GM12878 (cell line): ENCODE data around the gene CRYL1. TPM values are rescaled to one million over a fixed set of nuclear protein-coding genes. Genes with fewer than 3 reads are reported as not detected.

ENCODE experiments used
- ATAC-seq: fragments of 200-7000 bp; cut with Tn5 transposase; 3 replicates; pipeline ENCODE4 v1.9.1; 2020; ENCODE audit warnings: mild to moderate bottlenecking, moderate library complexity
- BruUV-seq: library from RNA; stranded (reverse); fragments of 400-500 nt; replicated peaks from 2 replicates; lab custom pipeline; 2021; lab: Mats Ljungman, UMichigan
- CTCF ChIA-PET: fragments of 300-600 bp; sonication (Branson Sonifier 250); formaldehyde crosslinking; extraction: SDS; loops from one replicate; lab custom pipeline; 2021; ENCODE audit warnings: inconsistent platforms; lab: Yijun Ruan, JAX
- POLR2A ChIA-PET: fragments of 350-600 bp; formaldehyde crosslinking; extraction: SDS; loops from one replicate; lab custom pipeline; 2021; ENCODE audit warnings: inconsistent platforms; lab: Charles Lee
- RAD21 ChIA-PET: fragments of 300-600 bp; sonication (Branson Sonifier 250); formaldehyde crosslinking; loops from one replicate; lab custom pipeline; 2023; ENCODE audit warnings: antibody characterized with exemption; ENCODE audit not compliant: unreplicated experiment; lab: Charles Lee
- SMC1A ChIA-PET: fragments of 300-600 bp; sonication (Branson Sonifier 250); formaldehyde crosslinking; loops from one replicate; lab custom pipeline; 2023; ENCODE audit not compliant: unreplicated experiment, uncharacterized antibody; lab: Charles Lee
- DNase-seq: peaks from one replicate; pipeline ENCODE4 v3.0.0-alpha.2; 2011; ENCODE audit warnings: low read depth, low spot score
- FAIRE-seq: peaks from 3 replicates; lab custom pipeline; 2011; peaks lifted over from hg19 to GRCh38; lab: Jason Lieb, UNC
- H2AFZ ChIP-seq: 2 replicates; pipeline ENCODE4 v1.6.0; 2011; ENCODE audit warnings: low read depth, low read length, control low read depth; ENCODE audit not compliant: control insufficient read depth
- H3K27ac ChIP-seq: 2 replicates; pipeline ENCODE4 v1.5.1; 2011; ENCODE audit warnings: control low read depth; ENCODE audit not compliant: control insufficient read depth, insufficient read depth
- H3K27me3 ChIP-seq, 2 experiments: replicated peaks in 1 of 2; 2 replicates each; pipeline versions ENCODE4 v1.6.0 to v1.6.1; 2011; ENCODE audit warnings: low read length in 1 of 2; ENCODE audit not compliant: control insufficient read depth in 2 of 2, insufficient read depth in 2 of 2
- H3K36me3 ChIP-seq, 2 experiments: 2 replicates each; pipeline ENCODE4 v1.5.1; 2011; ENCODE audit warnings: low read length in 1 of 2; ENCODE audit not compliant: control insufficient read depth in 2 of 2, insufficient read depth in 2 of 2
- H3K4me1 ChIP-seq: 2 replicates; pipeline ENCODE4 v1.6.1; 2011; ENCODE audit warnings: mild to moderate bottlenecking, low read length, moderate library complexity, mixed read lengths; ENCODE audit not compliant: control insufficient read depth, insufficient read depth
- H3K4me2 ChIP-seq: 2 replicates; pipeline ENCODE4 v1.6.0; 2011; ENCODE audit warnings: control low read depth; ENCODE audit not compliant: control insufficient read depth, insufficient read depth
- H3K4me3 ChIP-seq: fragments of 200-600 bp; sonication (generic); 2 replicates; pipeline ENCODE4 v1.5.1; 2016
- H3K79me2 ChIP-seq: 2 replicates; pipeline ENCODE4 v1.6.0; 2011; ENCODE audit warnings: low read length; ENCODE audit not compliant: control insufficient read depth, insufficient read depth
- H3K9ac ChIP-seq: 2 replicates; pipeline ENCODE4 v1.8.0; 2011; ENCODE audit warnings: low read length, control low read depth, mixed read lengths; ENCODE audit not compliant: control insufficient read depth, insufficient read depth
- H3K9me3 ChIP-seq: replicated peaks from 3 replicates; pipeline ENCODE4 v1.5.1; 2011; ENCODE audit warnings: mild to moderate bottlenecking, low read length; ENCODE audit not compliant: control insufficient read depth, insufficient read depth
- H4K20me1 ChIP-seq: 2 replicates; pipeline ENCODE4 v1.6.0; 2011; ENCODE audit not compliant: control insufficient read depth, insufficient read depth
- BACH1 ChIP-seq: fragments of 450-650 bp; IDR thresholded peaks from 2 replicates; pipeline ENCODE4 v1.6.1; 2017; ENCODE audit warnings: mild to moderate bottlenecking, borderline replicate concordance
- CREM ChIP-seq: IDR thresholded peaks from 2 replicates; pipeline ENCODE4 v1.6.1; 2014; ENCODE audit warnings: antibody characterized with exemption, low read depth
- EP300 ChIP-seq, 2 experiments: fragments of 150-350 bp in 1 of 2; IDR thresholded peaks; 2 replicates each; pipeline ENCODE4 v1.6.1; 2011 to 2012; ENCODE audit warnings: low read depth in 2 of 2, low read length in 2 of 2, borderline replicate concordance in 1 of 2, improper control_type of control experiment in 1 of 2, inconsistent platforms in 1 of 2; ENCODE audit not compliant: control insufficient read depth in 1 of 2
- HDAC6 ChIP-seq: fragments of 200-600 bp; sonication (generic); IDR thresholded peaks from one replicate; pipeline ENCODE4 v1.8.0; 2017; ENCODE audit warnings: antibody characterized with exemption; ENCODE audit not compliant: unreplicated experiment
- POLR2AphosphoS2 ChIP-seq: IDR thresholded peaks from 2 replicates; pipeline ENCODE4 v1.6.1; 2011; ENCODE audit warnings: low read depth, mild to moderate bottlenecking, low read length, improper control_type of control experiment, moderate library complexity
- RCOR1 ChIP-seq: conservative IDR thresholded peaks from 2 replicates; pipeline ENCODE4 v1.6.1; 2012; ENCODE audit warnings: low read depth, low read length, improper control_type of control experiment
- SP1 ChIP-seq: IDR thresholded peaks from one replicate; pipeline ENCODE4 v1.6.1; 2011; ENCODE audit warnings: low read depth, low read length
- SREBF2 ChIP-seq: IDR thresholded peaks from 2 replicates; pipeline ENCODE4 v1.6.1; 2012; ENCODE audit warnings: mild to moderate bottlenecking, low read length
- STAT1 ChIP-seq: fragments of 450-650 bp; conservative IDR thresholded peaks from 2 replicates; pipeline ENCODE4 v1.6.1; 2014; ENCODE audit warnings: antibody characterized with exemption, mild to moderate bottlenecking
- WGBS: methylation state at CpG from one replicate; pipeline ENCODE4 v1.1.6; 2016; ENCODE audit warnings: low lambda C conversion rate; ENCODE audit not compliant: insufficient replicate concordance, insufficient coverage; ENCODE audit errors: missing lambda C conversion rate; 5-methylcytosine and 5-hydroxymethylcytosine counted together
- in situ Hi-C: fragments of 300-500 bp; cut with MboI; formaldehyde crosslinking; loops from 9 replicates; pipeline ENCODE4 v1.14.3; 2018; ENCODE audit warnings: mixed read lengths
- intact Hi-C: fragments of 100-400 bp; cut with micrococcal nuclease; formaldehyde crosslinking; loops from one replicate; pipeline ENCODE4 v1.14.2; 2022; ENCODE audit not compliant: unreplicated experiment
- polyA plus RNA-seq, 11 experiments: library from polyadenylated mRNA; depleted of rRNA in 4 of 11; unstranded in 6 of 11; stranded (reverse) in 5 of 11; fragments of >200 nt; fragmentation: Nextera tagmentation in 4 of 11; fragmentation: Illumina TruSeq in 1 of 11; extraction: Ambion mirVana in 4 of 11; extraction: Trizol in 1 of 11; gene quantifications; 1 replicate in 1 of 11; 2 replicates in 10 of 11; pipeline versions ENCODE4 v1.2.1 to v1.2.3, GENCODE V29; 2011 to 2016; ENCODE audit warnings: inconsistent platforms in 2 of 11, missing spikeins in 2 of 11, low read depth in 1 of 11
- total RNA-seq, 4 experiments: library from RNA; depleted of rRNA in 3 of 4; stranded (reverse); fragments of >200 nt in 3 of 4; fragmentation: Illumina TruSeq in 1 of 4; extraction: Trizol in 1 of 4; gene quantifications; 2 replicates each; pipeline versions ENCODE4 v1.2.1 to v1.2.3, GENCODE V29; 2013 to 2021
- TF ChIP-seq, protein P1 (sequence below), 3 experiments: IDR thresholded peaks in 2 of 3; conservative IDR thresholded peaks in 1 of 3; 2 replicates each; pipeline ENCODE4 v1.5.1; 2011; ENCODE audit warnings: low read depth in 3 of 3, low read length in 3 of 3, mild to moderate bottlenecking in 3 of 3, control low read depth in 2 of 3, moderate library complexity in 2 of 3, inconsistent platforms in 1 of 3, mixed read lengths in 1 of 3; ENCODE audit not compliant: control insufficient read depth in 2 of 3, insufficient read depth in 1 of 3; ENCODE audit errors: extremely low read depth in 1 of 3
- TF ChIP-seq, protein P2 (sequence below): fragments of 450-650 bp; conservative IDR thresholded peaks from 2 replicates; pipeline ENCODE4 v1.6.1; 2017; ENCODE audit warnings: mild to moderate bottlenecking, moderate library complexity
- TF ChIP-seq, protein P3 (sequence below): IDR thresholded peaks from 2 replicates; pipeline ENCODE4 v1.6.1; 2012; ENCODE audit warnings: low read length, inconsistent platforms
- TF ChIP-seq, protein P4 (sequence below): fragments of 450-650 bp; IDR thresholded peaks from 2 replicates; pipeline ENCODE4 v1.6.1; 2018; ENCODE audit warnings: mild to moderate bottlenecking, low read depth, moderate library complexity; ENCODE audit not compliant: partially characterized antibody
- TF ChIP-seq, protein P5 (sequence below): IDR thresholded peaks from 2 replicates; pipeline ENCODE4 v1.6.1; 2011; ENCODE audit warnings: mild to moderate bottlenecking, low read depth, low read length, moderate library complexity; ENCODE audit not compliant: insufficient replicate concordance

The CRYL1 gene
- total and polyA plus RNA-seq, 10 of the 15 experiments (the other 5 are each of a cell fraction or from before 2014, with no cell fraction given): 5.5 to 36.7 (median 12.2) TPM

DNA sequence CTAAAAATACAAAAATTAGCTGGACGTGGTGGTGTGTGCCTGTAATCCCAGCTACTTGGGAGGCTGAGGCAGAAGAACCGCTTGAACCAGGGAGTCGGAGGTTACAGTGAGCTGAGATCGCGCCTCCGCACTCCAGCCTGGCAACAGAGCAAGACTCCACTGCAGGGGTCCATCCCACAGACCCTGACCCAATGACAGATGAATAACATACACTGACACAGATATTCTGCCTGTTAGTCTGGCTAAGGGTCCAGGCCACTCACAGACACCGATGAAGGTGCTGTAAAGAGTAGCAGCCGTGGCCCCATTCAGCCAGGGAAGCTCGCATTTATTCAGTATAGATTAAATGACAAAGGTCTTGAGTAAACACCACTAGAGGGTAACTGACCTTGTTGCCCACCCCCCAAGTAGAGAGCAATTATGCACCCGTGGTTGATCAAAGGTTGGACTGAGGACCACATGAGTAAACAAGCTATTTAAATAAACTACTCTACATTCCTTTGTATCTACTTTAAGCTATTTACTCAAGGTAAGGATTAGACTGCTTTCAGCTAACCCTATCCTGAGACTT is 8.5 kb upstream of the CRYL1 start:
- Histone ChIP-seq H2AFZ (no peak overlapping the region), H3K4me3 (no peak overlapping the region), H4K20me1 (no peaks in the 10 kb centered on the region), H3K9ac (no peak overlapping the region), H3K79me2 (no peaks in the 10 kb centered on the region), H3K9me3 (no peaks in the 10 kb centered on the region; the same call in 2 of the 3 replicates), H3K4me1 (no peaks in the 10 kb centered on the region), H3K36me3 (no peaks in the 10 kb centered on the region), H3K27me3 (no peaks in the 10 kb centered on the region), H3K27ac (no peak overlapping the region), H3K4me2 (no peak overlapping the region)
- no peak for FAIRE-seq
- intact Hi-C loops (no loop called here), in situ Hi-C loops (no loop called here)
- DNase-seq: no peak
- ChIA-PET RAD21 (no interaction called here), POLR2A (no interaction called here), CTCF (interaction anchor here (1.4 kb wide), 1 partner anchor 10 kb away, joined by 5 read pairs; no protein-coding TSS in a partner anchor), SMC1A (no interaction called here)
- ATAC-seq: no peak
- WGBS: 79% methylated on average over 10 of the region's 10 CpGs
- no peak for TF ChIP-seq BACH1
- TF ChIP-seq, protein P1, sequence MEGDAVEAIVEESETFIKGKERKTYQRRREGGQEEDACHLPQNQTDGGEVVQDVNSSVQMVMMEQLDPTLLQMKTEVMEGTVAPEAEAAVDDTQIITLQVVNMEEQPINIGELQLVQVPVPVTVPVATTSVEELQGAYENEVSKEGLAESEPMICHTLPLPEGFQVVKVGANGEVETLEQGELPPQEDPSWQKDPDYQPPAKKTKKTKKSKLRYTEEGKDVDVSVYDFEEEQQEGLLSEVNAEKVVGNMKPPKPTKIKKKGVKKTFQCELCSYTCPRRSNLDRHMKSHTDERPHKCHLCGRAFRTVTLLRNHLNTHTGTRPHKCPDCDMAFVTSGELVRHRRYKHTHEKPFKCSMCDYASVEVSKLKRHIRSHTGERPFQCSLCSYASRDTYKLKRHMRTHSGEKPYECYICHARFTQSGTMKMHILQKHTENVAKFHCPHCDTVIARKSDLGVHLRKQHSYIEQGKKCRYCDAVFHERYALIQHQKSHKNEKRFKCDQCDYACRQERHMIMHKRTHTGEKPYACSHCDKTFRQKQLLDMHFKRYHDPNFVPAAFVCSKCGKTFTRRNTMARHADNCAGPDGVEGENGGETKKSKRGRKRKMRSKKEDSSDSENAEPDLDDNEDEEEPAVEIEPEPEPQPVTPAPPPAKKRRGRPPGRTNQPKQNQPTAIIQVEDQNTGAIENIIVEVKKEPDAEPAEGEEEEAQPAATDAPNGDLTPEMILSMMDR (IDR thresholded peaks at IDR 0.05 in 2 of 3, conservative IDR thresholded peaks at IDR 0.05 in 1 of 3; ENCODE audit: control insufficient read depth in 2 of 3, extremely low read depth in 1 of 3, insufficient read depth in 1 of 3, low read depth in 3 of 3, low read length in 3 of 3): no peak
- no peak for TF ChIP-seq SP1
- TF ChIP-seq, protein P2, sequence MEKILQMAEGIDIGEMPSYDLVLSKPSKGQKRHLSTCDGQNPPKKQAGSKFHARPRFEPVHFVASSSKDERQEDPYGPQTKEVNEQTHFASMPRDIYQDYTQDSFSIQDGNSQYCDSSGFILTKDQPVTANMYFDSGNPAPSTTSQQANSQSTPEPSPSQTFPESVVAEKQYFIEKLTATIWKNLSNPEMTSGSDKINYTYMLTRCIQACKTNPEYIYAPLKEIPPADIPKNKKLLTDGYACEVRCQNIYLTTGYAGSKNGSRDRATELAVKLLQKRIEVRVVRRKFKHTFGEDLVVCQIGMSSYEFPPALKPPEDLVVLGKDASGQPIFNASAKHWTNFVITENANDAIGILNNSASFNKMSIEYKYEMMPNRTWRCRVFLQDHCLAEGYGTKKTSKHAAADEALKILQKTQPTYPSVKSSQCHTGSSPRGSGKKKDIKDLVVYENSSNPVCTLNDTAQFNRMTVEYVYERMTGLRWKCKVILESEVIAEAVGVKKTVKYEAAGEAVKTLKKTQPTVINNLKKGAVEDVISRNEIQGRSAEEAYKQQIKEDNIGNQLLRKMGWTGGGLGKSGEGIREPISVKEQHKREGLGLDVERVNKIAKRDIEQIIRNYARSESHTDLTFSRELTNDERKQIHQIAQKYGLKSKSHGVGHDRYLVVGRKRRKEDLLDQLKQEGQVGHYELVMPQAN: no peak
- TF ChIP-seq HDAC6: no peak
- TF ChIP-seq EP300 (IDR thresholded peaks at IDR 0.05; ENCODE audit: borderline replicate concordance in 1 of 2, control insufficient read depth in 1 of 2, low read depth in 2 of 2, low read length in 2 of 2): no peak
- TF ChIP-seq STAT1: no peak
- TF ChIP-seq RCOR1: no peak
- TF ChIP-seq, protein P3, sequence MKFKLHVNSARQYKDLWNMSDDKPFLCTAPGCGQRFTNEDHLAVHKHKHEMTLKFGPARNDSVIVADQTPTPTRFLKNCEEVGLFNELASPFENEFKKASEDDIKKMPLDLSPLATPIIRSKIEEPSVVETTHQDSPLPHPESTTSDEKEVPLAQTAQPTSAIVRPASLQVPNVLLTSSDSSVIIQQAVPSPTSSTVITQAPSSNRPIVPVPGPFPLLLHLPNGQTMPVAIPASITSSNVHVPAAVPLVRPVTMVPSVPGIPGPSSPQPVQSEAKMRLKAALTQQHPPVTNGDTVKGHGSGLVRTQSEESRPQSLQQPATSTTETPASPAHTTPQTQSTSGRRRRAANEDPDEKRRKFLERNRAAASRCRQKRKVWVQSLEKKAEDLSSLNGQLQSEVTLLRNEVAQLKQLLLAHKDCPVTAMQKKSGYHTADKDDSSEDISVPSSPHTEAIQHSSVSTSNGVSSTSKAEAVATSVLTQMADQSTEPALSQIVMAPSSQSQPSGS: no peak
- TF ChIP-seq, protein P4, sequence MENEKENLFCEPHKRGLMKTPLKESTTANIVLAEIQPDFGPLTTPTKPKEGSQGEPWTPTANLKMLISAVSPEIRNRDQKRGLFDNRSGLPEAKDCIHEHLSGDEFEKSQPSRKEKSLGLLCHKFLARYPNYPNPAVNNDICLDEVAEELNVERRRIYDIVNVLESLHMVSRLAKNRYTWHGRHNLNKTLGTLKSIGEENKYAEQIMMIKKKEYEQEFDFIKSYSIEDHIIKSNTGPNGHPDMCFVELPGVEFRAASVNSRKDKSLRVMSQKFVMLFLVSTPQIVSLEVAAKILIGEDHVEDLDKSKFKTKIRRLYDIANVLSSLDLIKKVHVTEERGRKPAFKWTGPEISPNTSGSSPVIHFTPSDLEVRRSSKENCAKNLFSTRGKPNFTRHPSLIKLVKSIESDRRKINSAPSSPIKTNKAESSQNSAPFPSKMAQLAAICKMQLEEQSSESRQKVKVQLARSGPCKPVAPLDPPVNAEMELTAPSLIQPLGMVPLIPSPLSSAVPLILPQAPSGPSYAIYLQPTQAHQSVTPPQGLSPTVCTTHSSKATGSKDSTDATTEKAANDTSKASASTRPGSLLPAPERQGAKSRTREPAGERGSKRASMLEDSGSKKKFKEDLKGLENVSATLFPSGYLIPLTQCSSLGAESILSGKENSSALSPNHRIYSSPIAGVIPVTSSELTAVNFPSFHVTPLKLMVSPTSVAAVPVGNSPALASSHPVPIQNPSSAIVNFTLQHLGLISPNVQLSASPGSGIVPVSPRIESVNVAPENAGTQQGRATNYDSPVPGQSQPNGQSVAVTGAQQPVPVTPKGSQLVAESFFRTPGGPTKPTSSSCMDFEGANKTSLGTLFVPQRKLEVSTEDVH: no peak
- no peak for TF ChIP-seq POLR2AphosphoS2
- TF ChIP-seq CREM: no peak
- no peak for TF ChIP-seq SREBF2
- TF ChIP-seq, protein P5, sequence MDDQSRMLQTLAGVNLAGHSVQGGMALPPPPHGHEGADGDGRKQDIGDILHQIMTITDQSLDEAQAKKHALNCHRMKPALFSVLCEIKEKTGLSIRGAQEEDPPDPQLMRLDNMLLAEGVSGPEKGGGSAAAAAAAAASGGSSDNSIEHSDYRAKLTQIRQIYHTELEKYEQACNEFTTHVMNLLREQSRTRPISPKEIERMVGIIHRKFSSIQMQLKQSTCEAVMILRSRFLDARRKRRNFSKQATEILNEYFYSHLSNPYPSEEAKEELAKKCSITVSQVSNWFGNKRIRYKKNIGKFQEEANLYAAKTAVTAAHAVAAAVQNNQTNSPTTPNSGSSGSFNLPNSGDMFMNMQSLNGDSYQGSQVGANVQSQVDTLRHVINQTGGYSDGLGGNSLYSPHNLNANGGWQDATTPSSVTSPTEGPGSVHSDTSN: no peak
- BruUV-seq: no TSS peak
